ENCODE measurements around the gene NUMA1.

Gene NUMA1

DNA sequence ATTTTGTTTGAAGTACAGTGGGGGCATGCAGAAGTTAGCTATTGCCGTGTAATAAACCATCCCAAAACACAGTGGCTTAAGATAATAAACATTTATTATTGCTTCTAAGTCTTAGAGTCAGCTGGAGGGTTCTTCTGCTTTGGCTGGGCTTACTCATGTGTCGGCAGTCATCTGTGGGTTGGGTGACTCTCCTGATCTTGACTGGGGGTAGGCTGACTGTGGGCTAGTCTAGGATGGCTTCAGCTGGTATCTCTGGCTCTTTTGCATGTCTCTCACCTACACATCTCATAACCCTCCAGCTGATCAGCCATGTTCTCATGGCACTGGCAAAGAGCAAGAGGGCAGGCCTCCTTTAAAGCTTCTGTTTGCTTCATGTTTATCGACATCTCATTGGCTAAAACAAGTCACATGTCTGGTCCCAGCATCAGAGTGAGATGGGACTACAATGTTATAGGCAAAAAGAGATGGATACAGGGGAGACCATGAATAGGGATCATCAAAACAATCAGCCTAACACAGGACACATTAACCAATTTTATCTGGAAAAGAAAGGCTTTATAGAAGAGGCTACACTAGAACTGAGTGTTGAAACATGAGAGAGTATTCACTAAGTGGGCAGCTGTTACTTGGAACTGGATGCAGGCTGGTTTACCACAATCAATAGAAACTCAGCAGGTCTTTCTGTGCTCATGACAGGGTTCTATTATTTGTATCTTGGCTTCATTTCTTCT lies 5.4 kb upstream of the NUMA1 start:
- H3K4me3 ChIP-seq (ENCODE audit: low read length), result no peak overlapping the region
- TF ChIP-seq, protein P1, sequence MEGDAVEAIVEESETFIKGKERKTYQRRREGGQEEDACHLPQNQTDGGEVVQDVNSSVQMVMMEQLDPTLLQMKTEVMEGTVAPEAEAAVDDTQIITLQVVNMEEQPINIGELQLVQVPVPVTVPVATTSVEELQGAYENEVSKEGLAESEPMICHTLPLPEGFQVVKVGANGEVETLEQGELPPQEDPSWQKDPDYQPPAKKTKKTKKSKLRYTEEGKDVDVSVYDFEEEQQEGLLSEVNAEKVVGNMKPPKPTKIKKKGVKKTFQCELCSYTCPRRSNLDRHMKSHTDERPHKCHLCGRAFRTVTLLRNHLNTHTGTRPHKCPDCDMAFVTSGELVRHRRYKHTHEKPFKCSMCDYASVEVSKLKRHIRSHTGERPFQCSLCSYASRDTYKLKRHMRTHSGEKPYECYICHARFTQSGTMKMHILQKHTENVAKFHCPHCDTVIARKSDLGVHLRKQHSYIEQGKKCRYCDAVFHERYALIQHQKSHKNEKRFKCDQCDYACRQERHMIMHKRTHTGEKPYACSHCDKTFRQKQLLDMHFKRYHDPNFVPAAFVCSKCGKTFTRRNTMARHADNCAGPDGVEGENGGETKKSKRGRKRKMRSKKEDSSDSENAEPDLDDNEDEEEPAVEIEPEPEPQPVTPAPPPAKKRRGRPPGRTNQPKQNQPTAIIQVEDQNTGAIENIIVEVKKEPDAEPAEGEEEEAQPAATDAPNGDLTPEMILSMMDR (IDR thresholded peaks at IDR 0.05; ENCODE audit: insufficient read depth, low read depth, low read length, missing control alignments), result no peak
- no peak for DNase-seq (ENCODE audit: low read depth)

DNA sequence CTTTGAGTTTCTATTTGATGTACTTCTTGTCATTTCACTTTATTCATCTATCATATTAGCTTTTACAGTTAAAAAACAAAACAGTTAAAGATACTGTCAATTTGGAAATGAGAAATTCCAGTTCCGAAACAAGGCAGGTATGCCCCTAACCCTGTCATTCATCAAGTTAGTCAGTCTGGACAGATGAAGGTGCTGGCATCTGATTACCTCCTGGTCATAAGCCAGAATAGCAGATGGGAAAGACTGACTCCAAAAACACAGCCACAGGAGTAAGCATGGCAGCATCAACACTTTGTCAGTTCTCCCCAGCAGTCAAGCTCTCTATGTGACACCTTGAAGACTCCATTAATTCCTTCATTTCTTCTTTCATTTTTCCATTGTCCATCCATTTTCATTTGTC lies 4.6 kb upstream of the NUMA1 start:
- TF ChIP-seq, protein P1 (IDR thresholded peaks at IDR 0.05; ENCODE audit: insufficient read depth, low read depth, low read length, missing control alignments), result no peak
- no peak overlapping the region for H3K4me3 ChIP-seq (ENCODE audit: low read length)
- no peak for DNase-seq (ENCODE audit: low read depth)

DNA sequence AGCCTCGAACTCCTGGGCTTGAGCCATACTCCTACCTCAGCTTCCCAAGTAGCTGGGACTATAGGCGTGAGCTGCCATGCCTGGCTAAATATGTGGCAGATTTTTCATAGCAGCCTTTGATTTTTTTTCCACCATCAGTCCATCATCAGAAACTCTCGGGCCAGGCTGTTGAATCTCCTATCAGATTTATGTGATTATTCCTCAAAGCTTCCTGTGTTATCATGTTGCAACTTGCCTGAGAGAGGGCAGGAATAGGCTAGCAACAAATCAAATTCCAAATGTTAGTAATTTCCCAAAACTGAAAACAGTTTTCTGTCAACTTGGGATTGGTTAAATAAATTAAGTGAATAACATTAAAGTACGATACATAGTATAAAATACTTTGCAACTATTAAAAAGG lies 3.7 kb upstream of the NUMA1 start:
- TF ChIP-seq, protein P1 (IDR thresholded peaks at IDR 0.05; ENCODE audit: insufficient read depth, low read depth, low read length, missing control alignments), result no peak
- peak; percentile 70 for DNase-seq (ENCODE audit: low read depth)
- no peak overlapping the region for H3K4me3 ChIP-seq (ENCODE audit: low read length)

DNA sequence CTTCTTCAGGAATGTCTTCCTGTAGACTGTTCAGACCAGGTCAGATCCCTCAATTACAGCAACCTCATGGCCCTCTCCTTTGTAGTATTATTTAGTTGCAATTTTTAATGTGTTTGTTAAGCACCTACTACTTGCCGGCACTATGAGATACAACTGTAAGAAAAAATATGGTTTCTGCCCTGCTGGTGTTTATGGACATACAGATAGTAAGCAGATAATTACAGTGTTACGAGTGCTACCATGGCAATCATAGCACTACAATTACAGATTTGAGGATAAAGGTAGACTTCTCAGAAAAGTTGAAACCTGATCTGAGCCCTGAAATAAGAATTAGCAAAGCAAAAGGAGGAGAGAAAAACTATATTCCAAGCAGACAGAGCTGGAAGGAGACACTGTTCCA lies 3.1 kb upstream of the NUMA1 start:
- H3K4me3 ChIP-seq (ENCODE audit: low read length), result no peak overlapping the region
- TF ChIP-seq, protein P1 (IDR thresholded peaks at IDR 0.05; ENCODE audit: insufficient read depth, low read depth, low read length, missing control alignments), result no peak
- no peak for DNase-seq (ENCODE audit: low read depth)

DNA sequence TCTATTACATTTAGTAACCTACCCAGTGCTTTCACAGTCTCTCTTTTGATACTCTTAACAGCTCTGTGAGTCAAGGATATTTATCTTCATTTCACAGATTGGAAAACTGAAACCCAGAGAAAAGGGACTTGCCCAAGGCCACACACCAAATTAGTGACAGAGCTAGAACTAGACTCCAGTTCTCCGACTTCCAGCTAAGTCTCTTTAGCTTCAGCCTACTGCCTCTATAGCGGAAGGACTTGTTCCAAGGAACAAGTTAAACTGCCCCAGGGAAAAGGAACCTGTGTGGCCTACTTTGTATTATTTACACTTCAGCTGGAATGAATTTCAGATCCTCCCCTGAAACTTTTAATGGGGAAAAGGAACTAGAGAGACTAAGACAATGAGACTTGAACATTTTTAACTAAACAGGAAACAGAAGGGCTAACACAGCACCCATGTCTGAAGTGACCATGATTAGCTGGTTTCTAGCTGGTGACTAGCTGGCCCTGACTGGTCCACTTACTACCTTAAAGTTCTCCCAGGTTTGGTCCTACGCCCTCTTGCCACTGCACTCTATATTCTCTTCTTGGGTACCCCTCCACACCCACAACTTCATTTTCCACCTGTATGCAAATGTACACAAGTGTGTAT lies 1.6 kb upstream of the NUMA1 start:
- DNase-seq (ENCODE audit: low read depth), result peak; percentile 68
- TF ChIP-seq, protein P1 (IDR thresholded peaks at IDR 0.05; ENCODE audit: insufficient read depth, low read depth, low read length, missing control alignments), result no peak
- no peak overlapping the region for H3K4me3 ChIP-seq (ENCODE audit: low read length)

DNA sequence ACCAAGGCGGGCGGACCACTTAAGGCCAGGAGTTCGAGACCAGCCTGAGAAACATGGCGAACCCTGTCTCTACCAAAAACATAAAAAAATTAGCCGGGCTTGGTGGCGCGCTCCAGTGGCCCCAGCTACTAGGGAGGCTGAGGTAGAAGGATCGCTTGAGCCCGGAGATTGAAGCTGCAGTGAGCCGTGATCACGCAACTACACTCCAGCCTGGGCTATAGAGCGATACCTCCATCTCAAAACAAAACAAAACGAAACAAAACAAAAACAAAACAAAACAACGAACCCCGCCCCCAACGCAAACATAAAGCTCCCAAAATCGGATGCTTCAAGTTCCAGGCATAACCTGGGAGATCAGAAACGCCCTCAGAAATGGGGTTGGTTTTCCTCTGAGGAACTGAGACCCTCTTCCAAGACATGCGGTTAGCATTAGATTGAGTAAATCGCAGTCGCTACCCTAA lies 872 bp upstream of the NUMA1 start:
- TF ChIP-seq, protein P1 (IDR thresholded peaks at IDR 0.05; ENCODE audit: insufficient read depth, low read depth, low read length, missing control alignments), result no peak
- no peak for DNase-seq (ENCODE audit: low read depth)
- H3K4me3 ChIP-seq (ENCODE audit: low read length), result peak overlapping the region; percentile 58

Measured in epithelial cell of esophagus (primary cell).